HepG2 (cell line): ENCODE results near the gene CHMP4B. TPM values are rescaled to one million over a fixed set of nuclear protein-coding genes. Genes with fewer than 3 reads are reported as not detected.
A peak's percentile ranks its signal among the peaks of the same experiment; 100 is the strongest.

ENCODE experiments used
- ATAC-seq: fragments of 200-7000 bp; cut with Tn5 transposase; 3 replicates; pipeline ENCODE4 v1.9.1; 2020; ENCODE audit warnings: mild to moderate bottlenecking, moderate library complexity
- BruUV-seq: library from RNA; stranded (reverse); fragments of 400-500 nt; replicated peaks from 2 replicates; lab custom pipeline; 2021; lab: Mats Ljungman, UMichigan
- CTCF ChIA-PET: fragments of 300-600 bp; formaldehyde crosslinking; extraction: SDS; loops from one replicate; lab custom pipeline; 2021; ENCODE audit warnings: low total read pairs, inconsistent platforms, low intra/inter-chr PET ratio; lab: Yijun Ruan, JAX
- POLR2A ChIA-PET: fragments of 350-600 bp; sonication (Branson Sonifier 250); formaldehyde crosslinking; loops from one replicate; lab custom pipeline; 2020; ENCODE audit warnings: antibody characterized with exemption, inconsistent platforms; lab: Yijun Ruan, JAX
- DNase-seq: peaks from one replicate; pipeline ENCODE4 v3.0.0-alpha.2; 2015; ENCODE audit warnings: low spot score
- FAIRE-seq: peaks from 3 replicates; lab custom pipeline; 2011; peaks lifted over from hg19 to GRCh38; lab: Jason Lieb, UNC
- H2AFZ ChIP-seq: one replicate; pipeline ENCODE4 v1.6.1; 2011; ENCODE audit warnings: low read length, inconsistent platforms
- H3K27ac ChIP-seq: fragments of 300-600 bp; 3 replicates; pipeline ENCODE4 v1.8.0; 2011; ENCODE audit warnings: mixed run types, mild to moderate bottlenecking, mixed read lengths, low read length, inconsistent platforms; ENCODE audit not compliant: insufficient read depth; ENCODE audit errors: extremely low read length
- H3K27me3 ChIP-seq, 2 experiments: fragments of 200-600 bp in 1 of 2; 2 replicates in 1 of 2; 3 replicates in 1 of 2; pipeline versions ENCODE4 v1.6.0 to v1.8.0; 2011; ENCODE audit warnings: low read length in 2 of 2, mild to moderate bottlenecking in 2 of 2, moderate library complexity in 2 of 2, inconsistent platforms in 1 of 2; ENCODE audit not compliant: insufficient read depth in 2 of 2, control insufficient read depth in 1 of 2
- H3K36me3 ChIP-seq, 2 experiments: fragments of 200-600 bp in 1 of 2; replicated peaks in 1 of 2; 2 replicates in 1 of 2; 3 replicates in 1 of 2; pipeline versions ENCODE4 v1.5.1 to v1.8.0; 2011; ENCODE audit warnings: low read length in 2 of 2, inconsistent platforms in 1 of 2; ENCODE audit not compliant: insufficient read depth in 2 of 2, control insufficient read depth in 1 of 2
- H3K4me1 ChIP-seq: 2 replicates; pipeline ENCODE4 v1.5.1; 2012; ENCODE audit warnings: low read length, inconsistent platforms; ENCODE audit not compliant: insufficient read depth
- H3K4me2 ChIP-seq: 2 replicates; pipeline ENCODE4 v1.6.0; 2011; ENCODE audit warnings: low read depth, low read length, inconsistent platforms
- H3K4me3 ChIP-seq, 3 experiments: fragments of 200-600 bp in 1 of 3; sonication (generic), shearing (Covaris generic) in 1 of 3; replicated peaks in 1 of 3; 2 replicates each; pipeline ENCODE4 v1.5.1; 2011 to 2016; ENCODE audit warnings: low read length in 3 of 3, inconsistent platforms in 2 of 3, low read depth in 2 of 3, mild to moderate bottlenecking in 2 of 3, control low read depth in 1 of 3, mixed read lengths in 1 of 3; ENCODE audit not compliant: insufficient read depth in 1 of 3
- H3K79me2 ChIP-seq: one replicate; pipeline ENCODE4 v1.6.1; 2011; ENCODE audit warnings: low read length, inconsistent platforms; ENCODE audit not compliant: insufficient read depth
- H3K9ac ChIP-seq: 2 replicates; pipeline ENCODE4 v1.6.0; 2011; ENCODE audit warnings: mild to moderate bottlenecking, low read depth, low read length, inconsistent platforms; ENCODE audit not compliant: insufficient read depth
- H3K9me3 ChIP-seq: 2 replicates; pipeline ENCODE4 v1.5.1; 2012; ENCODE audit warnings: mild to moderate bottlenecking, low read length
- H4K20me1 ChIP-seq: 2 replicates; pipeline ENCODE4 v1.6.0; 2011; ENCODE audit warnings: inconsistent platforms, mild to moderate bottlenecking, low read length, moderate library complexity; ENCODE audit not compliant: insufficient read depth
- FOXA3 ChIP-seq: IDR thresholded peaks from 2 replicates; pipeline ENCODE4 v1.6.1; 2016; ENCODE audit warnings: missing genetic modification reagents, missing compliant biosample characterization
- HHEX ChIP-seq: IDR thresholded peaks from 2 replicates; pipeline ENCODE4 v1.6.1; 2016; ENCODE audit warnings: control low read depth
- HMG20B ChIP-seq: conservative IDR thresholded peaks from 2 replicates; pipeline ENCODE4 v1.6.1; 2016; ENCODE audit warnings: missing genetic modification reagents, missing compliant biosample characterization
- HOXA7 ChIP-seq: sonication (generic); formaldehyde crosslinking; IDR thresholded peaks from 2 replicates; pipeline ENCODE4 v1.8.1; 2022; ENCODE audit warnings: mild to moderate bottlenecking, missing genetic modification reagents, moderate library complexity
- MAX ChIP-seq: IDR thresholded peaks from 2 replicates; pipeline ENCODE4 v1.6.1; 2012; ENCODE audit warnings: inconsistent platforms
- PATZ1 ChIP-seq: sonication (generic); formaldehyde crosslinking; IDR thresholded peaks from 2 replicates; pipeline ENCODE4 v1.4.0; 2020; ENCODE audit warnings: missing genetic modification reagents
- RNF2 ChIP-seq: fragments of 450-650 bp; conservative IDR thresholded peaks from 2 replicates; pipeline ENCODE4 v1.6.1; 2016; ENCODE audit warnings: low read depth
- RXRA ChIP-seq: sonication (generic); formaldehyde crosslinking; IDR thresholded peaks from 2 replicates; pipeline ENCODE4 v1.5.1; 2020; ENCODE audit warnings: missing genetic modification reagents
- SMAD3 ChIP-seq: sonication (generic); formaldehyde crosslinking; IDR thresholded peaks from 2 replicates; pipeline ENCODE4 v1.4.0; 2020; ENCODE audit warnings: missing genetic modification reagents
- SOX5 ChIP-seq: IDR thresholded peaks from 2 replicates; pipeline ENCODE4 v1.6.1; 2016; ENCODE audit warnings: borderline replicate concordance
- TGIF2 ChIP-seq: IDR thresholded peaks from 2 replicates; pipeline ENCODE4 v1.6.1; 2016; ENCODE audit warnings: control low read depth, missing compliant biosample characterization
- ZBTB21 ChIP-seq: sonication (generic); formaldehyde crosslinking; IDR thresholded peaks from 2 replicates; pipeline ENCODE4 v1.4.0; 2020; ENCODE audit warnings: missing genetic modification reagents
- ZBTB7B ChIP-seq: sonication (generic); formaldehyde crosslinking; IDR thresholded peaks from 2 replicates; pipeline ENCODE4 v1.4.0; 2020; ENCODE audit warnings: missing genetic modification reagents
- ZNF18 ChIP-seq: sonication (generic); formaldehyde crosslinking; IDR thresholded peaks from 2 replicates; pipeline ENCODE4 v1.8.0; 2022; ENCODE audit warnings: mild to moderate bottlenecking, missing genetic modification reagents; ENCODE audit not compliant: insufficient replicate concordance
- ZNF205 ChIP-seq: IDR thresholded peaks from 2 replicates; pipeline ENCODE4 v1.6.1; 2018; ENCODE audit warnings: missing biosample characterization, missing genetic modification reagents
- ZNF383 ChIP-seq: sonication (generic); formaldehyde crosslinking; IDR thresholded peaks from 2 replicates; pipeline ENCODE4 v1.4.0; 2020; ENCODE audit warnings: missing genetic modification reagents, mild to moderate bottlenecking, borderline replicate concordance
- ZNF451 ChIP-seq: sonication (generic); formaldehyde crosslinking; IDR thresholded peaks from 2 replicates; pipeline ENCODE4 v1.5.0; 2020; ENCODE audit warnings: mild to moderate bottlenecking, missing genetic modification reagents
- ZNF556 ChIP-seq: sonication (generic); formaldehyde crosslinking; IDR thresholded peaks from 2 replicates; pipeline ENCODE4 v1.4.0; 2020; ENCODE audit warnings: mild to moderate bottlenecking, missing genetic modification reagents, borderline replicate concordance
- ZSCAN30 ChIP-seq: sonication (generic); formaldehyde crosslinking; IDR thresholded peaks from 2 replicates; pipeline ENCODE4 v1.5.0; 2020; ENCODE audit warnings: mild to moderate bottlenecking, missing genetic modification reagents
- WGBS: methylation state at CpG from one replicate; pipeline ENCODE4 v1.1.6; 2017; ENCODE audit warnings: low lambda C conversion rate; 5-methylcytosine and 5-hydroxymethylcytosine counted together
- in situ Hi-C: cut with HindIII; loops from 2 replicates; pipeline ENCODE4 v1.10.0; 2017; ENCODE audit warnings: low pct_unique_long_range_greater_than_20kb; ENCODE audit not compliant: extremely low pct_ligation_motif_present
- intact Hi-C: fragments of 100-400 bp; cut with micrococcal nuclease; formaldehyde crosslinking; loops from one replicate; pipeline ENCODE4 v1.10.0; 2022; ENCODE audit not compliant: unreplicated experiment
- polyA plus RNA-seq, 8 experiments: library from polyadenylated mRNA; depleted of rRNA in 3 of 8; stranded (reverse) in 7 of 8; unstranded in 1 of 8; fragments of >200 nt; fragmentation: Illumina TruSeq in 4 of 8; extraction: Trizol in 4 of 8; gene quantifications; 2 replicates each; pipeline versions ENCODE4 v1.2.1 to v1.2.3, GENCODE V29; 2011 to 2016; ENCODE audit warnings: low read depth in 4 of 8, missing spikeins in 1 of 8, mixed read lengths in 1 of 8; ENCODE audit not compliant: insufficient read depth in 1 of 8
- total RNA-seq, 5 experiments: library from RNA; depleted of rRNA; stranded (reverse); fragments of >200 nt; fragmentation: Illumina TruSeq; extraction: Trizol; gene quantifications; 2 replicates each; pipeline ENCODE4 v1.2.3, GENCODE V29; 2016; ENCODE audit warnings: low read depth in 1 of 5
- TF ChIP-seq, protein P1 (sequence below): IDR thresholded peaks from 2 replicates; pipeline ENCODE4 v1.6.1; 2016; ENCODE audit warnings: missing compliant biosample characterization, missing genetic modification reagents, borderline replicate concordance

CHMP4B gene
- total and polyA plus RNA-seq, 2 of the 13 experiments (the other 11 are each of a cell fraction or from before 2014, with no cell fraction given): 40.1 to 45.6 TPM

DNA sequence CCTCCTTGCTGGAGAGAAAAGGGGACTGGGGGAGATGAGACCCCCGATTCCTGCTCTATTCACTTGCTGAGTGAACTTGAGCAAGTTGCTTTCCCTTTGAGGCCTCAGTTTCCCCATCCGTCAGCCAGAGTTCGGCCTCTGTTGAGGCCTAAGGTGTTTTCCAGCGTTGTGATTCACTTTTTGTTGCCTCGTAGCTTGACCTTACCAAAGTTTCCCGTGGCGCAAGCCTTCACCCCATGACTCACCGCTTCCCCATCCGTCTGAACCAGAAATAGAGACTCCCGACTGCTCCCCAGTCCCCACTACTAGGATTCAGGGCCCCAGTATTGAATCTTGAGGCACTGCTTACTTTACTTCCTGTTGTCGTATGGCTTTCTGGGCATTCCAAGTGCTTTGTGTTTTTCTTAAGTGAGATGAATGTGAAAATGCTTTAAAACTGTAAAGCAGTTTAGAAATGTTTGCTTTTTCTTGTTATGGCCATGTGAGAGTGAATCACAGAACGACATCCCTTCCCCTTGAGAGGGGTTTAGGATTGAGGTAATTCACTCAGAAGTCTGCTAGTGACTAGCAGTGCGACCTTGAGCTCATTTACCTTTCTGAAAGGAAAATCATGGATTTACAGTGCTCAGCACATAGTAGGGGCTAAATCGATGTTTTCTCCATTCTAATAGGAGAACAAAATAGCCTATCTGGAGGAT, 1.2 kb downstream of the CHMP4B start:
- ATAC-seq: peak; percentile 10
- H3K9ac ChIP-seq: peak overlapping the region; percentile 94
- no peaks in the 10 kb centered on the region; a peak in 1 of 5 replicates for H3K27me3 ChIP-seq
- WGBS: 2% methylated on average over 14 of the region's 14 CpGs
- FAIRE-seq: no peak
- peak overlapping the region; percentile 72 for H3K27ac ChIP-seq
- peak; percentile 66 for DNase-seq
- BruUV-seq: TSS peak; percentile 57
- peak overlapping the region; percentile 91 for H3K4me2 ChIP-seq
- ChIA-PET POLR2A (interaction anchor here (1.0 to 6.6 kb wide), 11 partner anchors 13 to 411 kb away, joined by 3 to 140 read pairs (median 5); partner anchors contain the start of genes CDK5RAP1, EIF2S2, RALY and ZNF341), CTCF (no interaction called here)
- H2AFZ ChIP-seq: peak overlapping the region; percentile 10
- no peaks in the 10 kb centered on the region for H3K9me3 ChIP-seq
- H3K4me3 ChIP-seq: peak overlapping the region; percentile 83 to 96 (median 87)
- in situ Hi-C loops (no loop called here), intact Hi-C loops (loop anchor here (5.0 kb wide), 3 partner anchors 50 to 300 kb away; partner anchors contain the start of genes E2F1 and EIF2S2)
- peaks cover 4 to 13% of the 10 kb centered on the region in 2 experiments; a peak in 3 of 5 replicates for H3K36me3 ChIP-seq
- H3K4me1 ChIP-seq: peaks cover 56% of the 10 kb centered on the region
- H4K20me1 ChIP-seq: peaks cover 23% of the 10 kb centered on the region
- H3K79me2 ChIP-seq: peaks cover 58% of the 10 kb centered on the region
- TF ChIP-seq HOXA7 (no peak), ZBTB7B (CRISPR knock-in tag) (peak; percentile 59), ZNF18 (no peak), RNF2 (no peak), ZNF205 (no peak), SOX5 (CRISPR knock-in tag) (no peak), ZNF451 (CRISPR knock-in tag) (peak; percentile 17; the same call in 1 of the 2 replicates), ZBTB21 (CRISPR knock-in tag) (0 out of 2 replicates have a peak, but pooled peaks have one; percentile 43), HMG20B (CRISPR knock-in tag) (no peak), ZNF556 (CRISPR knock-in tag) (no peak; the same call in 1 of the 2 replicates), ZSCAN30 (CRISPR knock-in tag) (0 out of 2 replicates have a peak, but pooled peaks have one; percentile 39), FOXA3 (0 out of 2 replicates have a peak, but pooled peaks have one; percentile 14), PATZ1 (CRISPR knock-in tag) (0 out of 2 replicates have a peak, but pooled peaks have one; percentile 14), TGIF2 (peak; percentile 67; the same call in 1 of the 2 replicates), HHEX (CRISPR knock-in tag) (0 out of 2 replicates have a peak, but pooled peaks have one; percentile 35), MAX (peak; percentile 31; the same call in 1 of the 2 replicates), ZNF383 (no peak), SMAD3 (CRISPR knock-in tag) (peak; percentile 48; the same call in 1 of the 2 replicates), RXRA (CRISPR knock-in tag) (peak; percentile 44; the same call in 1 of the 2 replicates)
- TF ChIP-seq, protein P1, sequence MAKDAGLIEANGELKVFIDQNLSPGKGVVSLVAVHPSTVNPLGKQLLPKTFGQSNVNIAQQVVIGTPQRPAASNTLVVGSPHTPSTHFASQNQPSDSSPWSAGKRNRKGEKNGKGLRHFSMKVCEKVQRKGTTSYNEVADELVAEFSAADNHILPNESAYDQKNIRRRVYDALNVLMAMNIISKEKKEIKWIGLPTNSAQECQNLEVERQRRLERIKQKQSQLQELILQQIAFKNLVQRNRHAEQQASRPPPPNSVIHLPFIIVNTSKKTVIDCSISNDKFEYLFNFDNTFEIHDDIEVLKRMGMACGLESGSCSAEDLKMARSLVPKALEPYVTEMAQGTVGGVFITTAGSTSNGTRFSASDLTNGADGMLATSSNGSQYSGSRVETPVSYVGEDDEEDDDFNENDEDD (CRISPR knock-in tag): no peak
